Parathyroid adenoma (tissue), 2 donors: ENCODE results near the gene OBI1.

Experiments
- H2AFZ ChIP-seq: fragments of 300-600 bp; sonication (generic); one replicate; pipeline ENCODE4 v1.7.0; 2017; ENCODE audit warnings: antibody characterized with exemption, mild to moderate bottlenecking
- H3K27ac ChIP-seq: fragments of 300-600 bp; sonication (generic); one replicate; pipeline ENCODE4 v1.7.0; 2017
- H3K27me3 ChIP-seq: fragments of 300-600 bp; sonication (generic); one replicate; pipeline ENCODE4 v1.7.0; 2017; ENCODE audit warnings: low read length; ENCODE audit not compliant: control insufficient read depth, insufficient read depth
- H3K36me3 ChIP-seq: fragments of 300-600 bp; sonication (generic); one replicate; pipeline ENCODE4 v1.7.0; 2017; ENCODE audit warnings: low read length; ENCODE audit not compliant: control insufficient read depth, insufficient read depth
- H3K4me1 ChIP-seq: fragments of 300-600 bp; sonication (generic); one replicate; pipeline ENCODE4 v1.7.0; 2017; ENCODE audit warnings: control low read depth
- H3K4me2 ChIP-seq: fragments of 300-600 bp; sonication (generic); one replicate; pipeline ENCODE4 v1.7.0; 2017; ENCODE audit warnings: low read length
- H3K4me3 ChIP-seq: fragments of 300-600 bp; sonication (generic); one replicate; pipeline ENCODE4 v1.7.0; 2017; ENCODE audit warnings: low read depth, low read length
- H3K79me2 ChIP-seq: fragments of 300-600 bp; sonication (generic); one replicate; pipeline ENCODE4 v1.7.0; 2017; ENCODE audit warnings: control low read depth
- H3K9ac ChIP-seq: fragments of 300-600 bp; sonication (generic); one replicate; pipeline ENCODE4 v1.7.0; 2017; ENCODE audit warnings: mild to moderate bottlenecking
- H3K9me3 ChIP-seq: fragments of 300-600 bp; sonication (generic); one replicate; pipeline ENCODE4 v1.7.0; 2017; ENCODE audit warnings: low read length; ENCODE audit not compliant: control insufficient read depth
- CTCF ChIP-seq: fragments of 300-600 bp; sonication (generic); IDR thresholded peaks from one replicate; pipeline ENCODE4 v1.7.0; 2017; ENCODE audit warnings: antibody characterized with exemption, mild to moderate bottlenecking
- donor health status: primary hyperparathyroidism.

OBI1 gene

GRCh38 chr13:78596399-78596735 lies 62.6 kb downstream of the OBI1 start:
- H3K4me2 ChIP-seq, result no peak overlapping the region
- no peak overlapping the region for H3K27ac ChIP-seq
- no peaks in the 10 kb centered on the region for H3K79me2 ChIP-seq
- no peak overlapping the region for H2AFZ ChIP-seq
- no peaks in the 10 kb centered on the region for H3K9me3 ChIP-seq
- H3K4me3 ChIP-seq, result no peak overlapping the region
- no peak for TF ChIP-seq CTCF
- H3K9ac ChIP-seq, result no peak overlapping the region
- H3K27me3 ChIP-seq, result peaks cover 15% of the 10 kb centered on the region
- H3K36me3 ChIP-seq, result no peaks in the 10 kb centered on the region
- H3K4me1 ChIP-seq, result no peaks in the 10 kb centered on the region

GRCh38 chr13:78595495-78596398 lies 63.2 kb downstream of the OBI1 start:
- H3K36me3 ChIP-seq, result no peaks in the 10 kb centered on the region
- no peak overlapping the region for H3K4me2 ChIP-seq
- H3K79me2 ChIP-seq, result no peaks in the 10 kb centered on the region
- no peak for TF ChIP-seq CTCF
- H2AFZ ChIP-seq, result no peak overlapping the region
- H3K4me1 ChIP-seq, result no peaks in the 10 kb centered on the region
- no peaks in the 10 kb centered on the region for H3K9me3 ChIP-seq
- H3K9ac ChIP-seq, result no peak overlapping the region
- peaks cover 15% of the 10 kb centered on the region for H3K27me3 ChIP-seq
- H3K27ac ChIP-seq, result no peak overlapping the region
- H3K4me3 ChIP-seq, result no peak overlapping the region

- H3K27me3 ChIP-seq, result peaks cover 12% of the 10 kb centered on the region
- no peak overlapping the region for H3K9ac ChIP-seq
- no peaks in the 10 kb centered on the region for H3K9me3 ChIP-seq
- no peaks in the 10 kb centered on the region for H3K4me1 ChIP-seq
- no peaks in the 10 kb centered on the region for H3K36me3 ChIP-seq
- no peak overlapping the region for H3K27ac ChIP-seq
- H2AFZ ChIP-seq, result no peak overlapping the region
- H3K4me3 ChIP-seq, result no peak overlapping the region
- H3K79me2 ChIP-seq, result no peaks in the 10 kb centered on the region
- H3K4me2 ChIP-seq, result no peak overlapping the region
- no peak for TF ChIP-seq CTCF
Observed at GRCh38 chr13:78594456-78594975, 64.4 kb downstream of the OBI1 start.

- H3K27me3 ChIP-seq, result peaks cover 12% of the 10 kb centered on the region
Observed at GRCh38 chr13:78593652-78594455, 65.1 kb downstream of the OBI1 start.

More at GRCh38 chr13:78593652-78594455, 65.1 kb downstream of the OBI1 start:
- no peak overlapping the region for H2AFZ ChIP-seq
- H3K36me3 ChIP-seq, result no peaks in the 10 kb centered on the region
- no peak overlapping the region for H3K4me3 ChIP-seq
- no peak overlapping the region for H3K9ac ChIP-seq
- no peak overlapping the region for H3K4me2 ChIP-seq
- H3K79me2 ChIP-seq, result no peaks in the 10 kb centered on the region
- no peak overlapping the region for H3K27ac ChIP-seq
- H3K9me3 ChIP-seq, result no peaks in the 10 kb centered on the region
- no peak for TF ChIP-seq CTCF
- no peaks in the 10 kb centered on the region for H3K4me1 ChIP-seq
